H1 (cell line): ENCODE data around the gene IGSF9. TPM values are rescaled to one million over a fixed set of nuclear protein-coding genes. Genes with fewer than 3 reads are reported as not detected.

Source experiments
- CTCF ChIA-PET: fragments of 300-600 bp; sonication (Branson Sonifier 250); formaldehyde crosslinking; loops from one replicate; lab custom pipeline; 2021; ENCODE audit not compliant: partially characterized antibody; lab: Charles Lee
- POLR2A ChIA-PET: fragments of 300-600 bp; sonication (Branson Sonifier 250); formaldehyde crosslinking; loops from one replicate; lab custom pipeline; 2021; ENCODE audit warnings: inconsistent platforms; ENCODE audit not compliant: partially characterized antibody; lab: Charles Lee
- DNase-seq, 2 experiments: peaks; one replicate each; pipeline versions ENCODE4 v3.0.0 to v3.0.0-alpha.2; 2010 to 2022; ENCODE audit warnings: low spot score in 2 of 2, low read depth in 1 of 2, mixed read lengths in 1 of 2
- FAIRE-seq: peaks from 2 replicates; lab custom pipeline; 2011; peaks lifted over from hg19 to GRCh38; lab: Jason Lieb, UNC
- H2AFZ ChIP-seq: 2 replicates; pipeline ENCODE4 v1.8.1; 2012; ENCODE audit warnings: low read length, inconsistent platforms
- H2AK5ac ChIP-seq: 2 replicates; pipeline ENCODE4 v1.6.1; 2013; ENCODE audit warnings: low read depth, low read length
- H2BK120ac ChIP-seq: replicated peaks from 2 replicates; pipeline ENCODE3; 2013; ENCODE audit warnings: low read depth, low read length, inconsistent platforms
- H2BK12ac ChIP-seq: 2 replicates; pipeline ENCODE4 v1.6.1; 2013; ENCODE audit warnings: low read depth, low read length
- H2BK15ac ChIP-seq: 2 replicates; pipeline ENCODE4 v1.6.1; 2013; ENCODE audit warnings: low read length
- H2BK20ac ChIP-seq: 2 replicates; pipeline ENCODE4 v1.6.1; 2013; ENCODE audit warnings: low read length
- H2BK5ac ChIP-seq: 2 replicates; pipeline ENCODE4 v1.6.1; 2013; ENCODE audit warnings: low read depth, low read length
- H3K14ac ChIP-seq: 2 replicates; pipeline ENCODE4 v1.6.1; 2013; ENCODE audit warnings: inconsistent platforms; ENCODE audit not compliant: insufficient read length
- H3K18ac ChIP-seq: 2 replicates; pipeline ENCODE4 v1.6.1; 2013; ENCODE audit warnings: low read length; ENCODE audit errors: extremely low read depth
- H3K23ac ChIP-seq: 2 replicates; pipeline ENCODE4 v1.6.1; 2013; ENCODE audit warnings: inconsistent platforms; ENCODE audit not compliant: insufficient read length
- H3K23me2 ChIP-seq: 2 replicates; pipeline ENCODE4 v1.6.1; 2013; ENCODE audit warnings: low read depth, low read length
- H3K27ac ChIP-seq: 2 replicates; pipeline ENCODE4 v1.6.1; 2011; ENCODE audit warnings: low read depth, low read length, inconsistent platforms
- H3K27me3 ChIP-seq, 4 experiments: replicated peaks in 1 of 4; 1 replicate in 1 of 4; 2 replicates in 3 of 4; pipeline versions ENCODE4 v1.6.1 to v1.8.1; 2011 to 2013; ENCODE audit warnings: low read length in 3 of 4, mild to moderate bottlenecking in 3 of 4, inconsistent platforms in 2 of 4, mixed read lengths in 2 of 4, moderate library complexity in 1 of 4; ENCODE audit not compliant: control insufficient read depth in 3 of 4, insufficient read depth in 3 of 4; ENCODE audit errors: extremely low read depth in 1 of 4
- H3K36me3 ChIP-seq, 4 experiments: 2 replicates each; pipeline versions ENCODE4 v1.6.1 to v1.8.1; 2011 to 2013; ENCODE audit warnings: mild to moderate bottlenecking in 4 of 4, low read length in 3 of 4, moderate library complexity in 2 of 4, control low read depth in 1 of 4, inconsistent platforms in 1 of 4; ENCODE audit not compliant: insufficient read depth in 4 of 4, control insufficient read depth in 2 of 4
- H3K4ac ChIP-seq: replicated peaks from 2 replicates; pipeline ENCODE3; 2013; ENCODE audit warnings: low read length, low read depth, mixed read lengths, inconsistent platforms; ENCODE audit not compliant: insufficient read length
- H3K4me1 ChIP-seq, 4 experiments: replicated peaks in 1 of 4; 1 replicate in 1 of 4; 2 replicates in 3 of 4; pipeline versions ENCODE4 v1.6.1 to v1.8.1; 2011 to 2013; ENCODE audit warnings: low read length in 3 of 4, inconsistent platforms in 2 of 4, mixed read lengths in 1 of 4; ENCODE audit not compliant: insufficient read depth in 4 of 4, control insufficient read depth in 3 of 4
- H3K4me2 ChIP-seq, 2 experiments: 2 replicates each; pipeline versions ENCODE4 v1.6.1 to v1.8.1; 2011 to 2013; ENCODE audit warnings: low read depth in 2 of 2, low read length in 2 of 2, control low read depth in 1 of 2, inconsistent platforms in 1 of 2, mild to moderate bottlenecking in 1 of 2; ENCODE audit not compliant: insufficient read depth in 1 of 2
- H3K4me3 ChIP-seq, 4 experiments: fragments of 200-600, 300-600 bp in 1 of 4; sonication (generic), shearing (Covaris generic), sonication (Bioruptor Twin) in 1 of 4; 2 replicates each; pipeline versions ENCODE4 v1.5.1 to v1.8.1; 2011 to 2016; ENCODE audit warnings: low read length in 4 of 4, low read depth in 3 of 4, control low read depth in 2 of 4, inconsistent platforms in 2 of 4, mild to moderate bottlenecking in 2 of 4, mixed read lengths in 1 of 4, moderate library complexity in 1 of 4; ENCODE audit not compliant: insufficient read depth in 2 of 4; ENCODE audit errors: extremely low read depth in 1 of 4
- H3K56ac ChIP-seq: replicated peaks from 2 replicates; pipeline ENCODE3; 2013; ENCODE audit warnings: low read depth, mild to moderate bottlenecking, mixed read lengths, low read length, inconsistent platforms; ENCODE audit not compliant: insufficient read length
- H3K79me1 ChIP-seq: 2 replicates; pipeline ENCODE4 v1.6.1; 2013; ENCODE audit warnings: low read depth, low read length, control low read depth
- H3K79me2 ChIP-seq, 2 experiments: 2 replicates each; pipeline versions ENCODE4 v1.6.1 to v1.8.1; 2012 to 2013; ENCODE audit warnings: low read length in 2 of 2, mild to moderate bottlenecking in 2 of 2, inconsistent platforms in 1 of 2; ENCODE audit not compliant: insufficient read depth in 2 of 2, control insufficient read depth in 1 of 2
- H3K9ac ChIP-seq, 4 experiments: replicated peaks in 1 of 4; 1 replicate in 1 of 4; 2 replicates in 3 of 4; pipeline versions ENCODE4 v1.6.1 to v1.8.1; 2011 to 2013; ENCODE audit warnings: low read depth in 3 of 4, low read length in 3 of 4, control low read depth in 2 of 4, mild to moderate bottlenecking in 2 of 4, moderate library complexity in 2 of 4, inconsistent platforms in 1 of 4; ENCODE audit errors: extremely low read depth in 1 of 4
- H3K9me3 ChIP-seq, 2 experiments: 2 replicates each; pipeline versions ENCODE4 v1.6.1 to v1.8.1; 2012 to 2013; ENCODE audit warnings: mild to moderate bottlenecking in 2 of 2, moderate library complexity in 2 of 2, control low read depth in 1 of 2, inconsistent platforms in 1 of 2, low read depth in 1 of 2, low read length in 1 of 2, mixed read lengths in 1 of 2; ENCODE audit not compliant: insufficient read depth in 2 of 2
- H4K20me1 ChIP-seq, 2 experiments: replicated peaks in 1 of 2; 2 replicates each; pipeline versions ENCODE3 to v1.8.1; 2011 to 2013; ENCODE audit warnings: inconsistent platforms in 2 of 2, low read length in 2 of 2, mild to moderate bottlenecking in 1 of 2; ENCODE audit not compliant: insufficient read depth in 2 of 2, control insufficient read depth in 1 of 2
- H4K5ac ChIP-seq: 2 replicates; pipeline ENCODE4 v1.6.1; 2013; ENCODE audit warnings: low read length, low read depth, mixed read lengths, inconsistent platforms; ENCODE audit not compliant: insufficient read length
- H4K8ac ChIP-seq: 2 replicates; pipeline ENCODE4 v1.8.0; 2013; ENCODE audit warnings: mild to moderate bottlenecking, moderate library complexity, low read length, inconsistent platforms; ENCODE audit not compliant: insufficient read depth; ENCODE audit errors: extremely low read depth
- H4K91ac ChIP-seq: replicated peaks from 2 replicates; pipeline ENCODE3; 2013; ENCODE audit warnings: low read length, mixed read lengths, inconsistent platforms; ENCODE audit not compliant: insufficient read length
- CBX8 ChIP-seq: fragments of 300-800, 300-1000 bp; sonication (generic); IDR thresholded peaks from 2 replicates; pipeline ENCODE4 v1.7.1; 2016; ENCODE audit warnings: low read depth, low read length, borderline replicate concordance
- HDAC2 ChIP-seq, 2 experiments: fragments of 300-600 bp in 1 of 2; sonication (generic) in 1 of 2; IDR thresholded peaks; 2 replicates each; pipeline ENCODE4 v1.6.1; 2011 to 2012; ENCODE audit warnings: low read depth in 2 of 2, low read length in 2 of 2, mild to moderate bottlenecking in 2 of 2, moderate library complexity in 2 of 2, borderline replicate concordance in 1 of 2, inconsistent platforms in 1 of 2
- WGBS, 2 experiments: shearing (Covaris generic) in 1 of 2; methylation state at CpG; one replicate each; pipeline versions ENCODE4 v1.1.6 to v1.1.7; 2013 to 2015; ENCODE audit warnings: low lambda C conversion rate in 2 of 2, mixed read lengths in 2 of 2, inconsistent platforms in 1 of 2, low coverage in 1 of 2, missing lambda C conversion rate in 1 of 2; ENCODE audit not compliant: insufficient replicate concordance in 2 of 2, insufficient coverage in 1 of 2, insufficient read length in 1 of 2; ENCODE audit errors: extremely low coverage in 1 of 2, missing lambda C conversion rate in 1 of 2; 5-methylcytosine and 5-hydroxymethylcytosine counted together
- polyA plus RNA-seq, 7 experiments: library from polyadenylated mRNA; depleted of rRNA in 3 of 7; stranded (reverse) in 5 of 7; unstranded in 2 of 7; fragments of >200 nt in 5 of 7; fragments of 200-250 nt in 2 of 7; gene quantifications; 1 replicate in 5 of 7; 2 replicates in 1 of 7; 4 replicates in 1 of 7; pipeline versions ENCODE4 v1.2.1 to v1.2.3, GENCODE V29; 2011 to 2013; ENCODE audit warnings: missing spikeins in 2 of 7, mixed read lengths in 2 of 7
- total RNA-seq: library from RNA; stranded (reverse); fragmentation: NEBNext Ultra II Directional; extraction: Animal tissue kit (Norgen Biotek cat#: 25700); gene quantifications from 2 replicates; pipeline ENCODE4 v1.2.1, GENCODE V29; 2021

The IGSF9 gene
- total and polyA plus RNA-seq, 2 of the 8 experiments (the other 6 are each of a cell fraction or from before 2014, with no cell fraction given), result 10.9 to 28.1 TPM

GRCh38 chr1:159883134-159883533 is 62.3 kb downstream of the IGSF9 start:
- Histone ChIP-seq H3K36me3 (no peaks in the 10 kb centered on the region), H3K23ac (no peak overlapping the region), H3K23me2 (no peaks in the 10 kb centered on the region; the same call in 1 of the 2 replicates), H4K91ac (no peak overlapping the region), H3K27ac (no peak overlapping the region), H3K79me2 (no peaks in the 10 kb centered on the region), H2BK20ac (no peak overlapping the region), H2AFZ (no peak overlapping the region), H3K79me1 (no peaks in the 10 kb centered on the region), H4K8ac (no peak overlapping the region), H3K18ac (no peak overlapping the region), H3K9ac (no peak overlapping the region), H3K4ac (no peak overlapping the region), H3K9me3 (no peaks in the 10 kb centered on the region), H4K5ac (no peak overlapping the region), H4K20me1 (no peaks in the 10 kb centered on the region), H2BK5ac (no peak overlapping the region), H2BK15ac (no peak overlapping the region), H3K4me1 (no peaks in the 10 kb centered on the region), H2BK12ac (no peak overlapping the region), H3K4me3 (no peak overlapping the region), H2BK120ac (no peak overlapping the region), H3K27me3 (no peaks in the 10 kb centered on the region; a peak in 1 of 7 replicates), H3K56ac (no peak overlapping the region), H2AK5ac (no peak overlapping the region), H3K4me2 (no peak overlapping the region), H3K14ac (no peak overlapping the region)
- no peak for FAIRE-seq
- CTCF ChIA-PET, result interaction anchor here (5.6 to 20.8 kb wide), 2 partner anchors 8 to 79 kb away, joined by 62 to 645 read pairs; partner anchors contain the start of gene FCRL6
- no peak for TF ChIP-seq HDAC2 (IDR thresholded peaks at IDR 0.05; ENCODE audit: borderline replicate concordance in 1 of 2, low read depth in 2 of 2, low read length in 2 of 2)
- no peak for TF ChIP-seq CBX8
- DNase-seq, result no peak
- POLR2A ChIA-PET, result no interaction called here
- WGBS, 2 experiments, result 62% methylated on average over 4 of the region's 4 CpGs; no CpG with 5 or more reads in 1 of the 2 experiments
